ENCODE results near the gene MGMT.

- no peak for TF ChIP-seq CTCF (IDR thresholded peaks at IDR 0.05; ENCODE audit: insufficient read depth, low read length)
- TF ChIP-seq POLR2AphosphoS5 (IDR thresholded peaks at IDR 0.05; ENCODE audit: low read depth), result no peak
- no peak for TF ChIP-seq GABPA (IDR thresholded peaks at IDR 0.05; ENCODE audit: low read depth)
Observed at GRCh38 chr10:129507216-129507889, 40.3 kb downstream of the MGMT start.
